Measurements from ENCODE around the gene IGFLR1.
"Not testable (repeated sequence)": the region's sequence is repeated elsewhere in the genome, so short reads cannot be mapped to it uniquely, and the experiment has no call there.

IGFLR1 gene

GRCh38 chr19:35710784-35711723, 31.2 kb downstream of the IGFLR1 start:
- in situ Hi-C loops (cut with MboI; ENCODE audit: low sequenced_read_pairs), result no loop called here

GRCh38 chr19:35708391-35708790, 33.9 kb downstream of the IGFLR1 start:
- in situ Hi-C loops (cut with MboI; ENCODE audit: low sequenced_read_pairs), result no loop called here

DNA sequence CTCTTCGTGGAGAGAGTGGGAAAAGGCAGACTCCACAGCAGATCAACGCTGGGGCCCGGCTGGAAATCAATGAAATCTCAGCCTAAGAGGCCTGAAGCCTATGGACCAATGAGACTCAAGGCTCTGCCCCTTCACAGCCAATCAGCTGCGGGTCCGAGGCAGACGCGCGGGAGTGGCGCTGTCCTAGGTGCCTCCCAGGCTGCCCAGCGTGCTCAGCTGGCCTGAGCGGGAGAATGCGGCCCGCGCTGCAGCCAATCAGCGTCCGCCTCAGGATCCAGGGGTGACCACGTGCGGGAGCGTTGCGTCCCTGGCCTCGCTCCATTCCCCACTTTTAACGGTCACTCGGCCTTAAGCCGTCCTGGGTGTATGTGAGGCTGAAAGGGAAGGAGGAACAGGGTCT, 38.0 kb downstream of the IGFLR1 start, which contains the start of gene ZBTB32:
Gene ZBTB32 (plus strand): TSS at position 341 of the 400 bp plus-strand sequence. CDS start 10,069 bp downstream, outside the sequence.
- in situ Hi-C loops (cut with MboI; ENCODE audit: low sequenced_read_pairs), result no loop called here

DNA sequence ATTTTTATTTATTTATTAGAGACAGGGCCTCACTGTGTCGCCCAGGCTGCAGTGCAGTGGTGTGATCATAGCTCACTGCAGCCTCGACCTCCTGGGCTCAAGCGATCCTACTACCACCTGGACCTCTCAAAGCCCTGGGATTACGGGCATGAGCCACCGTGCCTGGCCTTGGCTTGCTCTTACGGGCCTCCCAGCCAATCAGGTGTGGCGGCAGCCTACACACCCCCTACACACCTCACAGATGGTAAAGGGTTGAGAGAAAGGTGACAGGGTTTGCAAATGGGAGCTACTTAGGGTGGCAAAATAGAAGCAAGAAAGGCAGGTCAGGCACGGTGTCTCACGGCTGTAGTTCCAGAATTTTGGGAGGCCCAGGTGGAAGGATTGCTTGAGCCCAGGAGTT, 38.9 kb downstream of the IGFLR1 start:
- in situ Hi-C loops (cut with MboI; ENCODE audit: low sequenced_read_pairs), result no loop called here

DNA sequence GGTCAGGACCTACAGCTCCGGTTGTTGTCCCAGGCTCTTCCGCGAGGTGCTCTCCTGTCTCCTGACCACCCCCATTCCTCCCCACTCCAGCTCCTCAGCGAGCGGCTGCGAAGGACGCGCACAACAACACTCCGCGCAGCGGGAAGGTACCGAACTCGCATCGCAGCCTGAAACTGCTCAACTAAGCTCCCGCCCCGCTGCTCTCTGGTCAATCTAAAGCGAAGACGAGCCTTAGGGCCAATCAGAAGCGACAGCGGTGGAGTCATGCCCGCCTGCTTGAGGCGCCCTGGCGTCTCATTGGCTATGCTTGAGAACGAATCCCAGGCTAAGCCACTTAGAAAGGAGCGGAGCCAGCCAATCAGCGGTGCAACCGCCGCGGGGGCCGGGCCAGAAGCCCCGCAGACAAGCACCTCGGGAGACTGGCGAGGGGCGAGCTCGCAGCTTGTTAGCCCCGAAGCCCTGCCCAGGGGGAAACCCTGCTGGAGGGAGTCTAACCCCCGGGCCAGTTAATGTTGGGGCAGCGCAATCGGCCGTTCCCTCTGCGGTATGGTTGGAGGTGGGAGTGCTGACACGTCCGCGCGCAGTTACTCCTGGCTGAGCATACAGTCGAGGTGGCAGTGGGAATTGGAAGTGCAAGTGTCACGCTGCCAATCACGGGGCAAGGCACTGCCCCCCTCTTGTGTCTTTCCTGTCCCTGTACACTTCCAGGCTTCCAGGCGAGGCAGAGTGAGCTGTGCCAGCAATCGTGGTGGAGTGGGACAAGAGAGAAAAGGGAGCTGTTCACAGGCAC, 39.8 kb downstream of the IGFLR1 start:
- in situ Hi-C loops (cut with MboI; ENCODE audit: low sequenced_read_pairs), result no loop called here

DNA sequence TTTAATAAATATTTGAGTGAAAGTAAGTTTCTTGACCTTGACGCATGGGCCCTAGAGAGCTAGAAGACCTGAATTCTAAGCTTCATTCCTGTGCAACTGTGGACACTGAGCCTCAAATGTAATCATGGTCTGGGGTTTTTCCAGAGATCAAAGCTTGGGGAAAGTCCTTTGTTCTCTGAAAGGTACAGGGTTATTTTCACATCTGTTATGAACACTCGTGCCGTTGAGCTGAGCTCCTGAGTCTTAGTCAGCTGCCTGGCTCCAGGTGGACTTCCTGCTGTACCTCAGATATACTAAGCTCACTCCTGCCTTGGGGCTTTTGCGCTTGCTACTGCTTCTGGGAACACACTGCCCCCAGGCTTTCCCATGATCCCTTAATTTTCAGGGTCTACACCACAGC, 45.4 kb downstream of the IGFLR1 start:
- in situ Hi-C loops (cut with MboI; ENCODE audit: low sequenced_read_pairs), result no loop called here

DNA sequence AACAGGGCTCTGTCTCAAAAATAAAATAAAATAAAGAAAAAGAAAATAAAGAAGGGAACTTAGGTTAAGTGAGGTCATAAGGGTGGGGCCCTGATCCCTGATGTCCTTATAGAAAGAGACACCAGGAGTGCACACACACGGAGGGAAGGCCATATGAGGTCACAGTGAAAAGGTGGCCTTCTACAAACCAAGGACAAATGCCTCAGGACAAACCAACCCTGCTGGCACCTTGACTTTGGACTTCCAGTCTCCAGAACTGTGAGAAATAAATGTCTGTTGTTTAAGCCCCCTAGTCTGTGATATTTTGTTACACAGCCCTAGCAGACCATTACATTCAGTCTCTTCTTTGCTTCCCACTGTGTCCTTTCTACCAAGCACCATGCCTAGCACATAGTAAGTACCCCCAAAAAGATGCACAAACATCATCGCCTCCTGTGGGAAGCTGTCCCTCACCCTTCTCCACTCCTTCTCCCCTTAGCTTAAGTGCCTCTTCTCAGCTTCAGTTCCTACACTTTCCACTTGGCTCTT, 46.3 kb downstream of the IGFLR1 start:
- in situ Hi-C loops (cut with MboI; ENCODE audit: low sequenced_read_pairs), result no loop called here

GRCh38 chr19:35693835-35694599, 48.2 kb downstream of the IGFLR1 start:
- in situ Hi-C loops (cut with MboI; ENCODE audit: low sequenced_read_pairs), result no loop called here

DNA sequence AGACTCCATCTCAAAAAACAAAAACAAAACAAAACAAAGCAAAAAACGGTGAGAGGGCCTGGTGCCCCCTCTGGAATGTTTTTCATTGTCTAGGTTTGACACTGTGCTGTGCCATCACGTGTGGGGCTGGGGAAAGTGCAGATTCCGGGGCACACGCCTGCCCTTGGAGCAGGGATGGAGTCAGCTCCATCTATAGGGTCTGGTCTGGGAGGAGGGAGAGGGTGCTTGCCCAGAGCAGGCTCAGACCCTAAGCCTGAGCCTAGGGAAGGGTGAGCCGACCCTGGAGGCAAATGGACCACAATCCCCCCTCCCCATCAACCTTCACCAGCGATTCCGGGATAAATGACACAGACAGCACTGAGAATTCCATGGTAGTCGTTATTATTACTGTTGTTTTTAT, 48.8 kb downstream of the IGFLR1 start:
- in situ Hi-C loops (cut with MboI; ENCODE audit: low sequenced_read_pairs), result no loop called here

DNA sequence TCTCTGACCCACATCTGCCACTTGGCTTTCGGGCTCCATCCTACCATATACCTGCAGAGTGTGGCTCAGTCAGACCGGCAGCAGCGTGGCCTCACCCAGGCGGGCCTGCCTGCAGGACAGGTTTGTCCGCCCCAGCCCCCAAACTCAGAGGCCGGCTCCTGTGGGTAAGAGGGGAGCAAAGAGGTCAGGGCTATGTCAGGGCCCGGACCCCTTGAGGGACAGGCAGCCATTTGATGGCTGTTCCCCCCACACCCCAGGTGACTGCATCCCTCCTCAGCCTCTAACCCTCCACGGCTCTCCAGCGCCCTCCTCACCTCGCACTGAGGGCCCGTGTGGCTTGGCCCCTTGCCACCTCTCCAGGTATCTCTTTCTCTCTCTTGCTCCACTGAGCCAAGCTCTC, 50.2 kb downstream of the IGFLR1 start:
- in situ Hi-C loops (cut with MboI; ENCODE audit: low sequenced_read_pairs), result no loop called here

DNA sequence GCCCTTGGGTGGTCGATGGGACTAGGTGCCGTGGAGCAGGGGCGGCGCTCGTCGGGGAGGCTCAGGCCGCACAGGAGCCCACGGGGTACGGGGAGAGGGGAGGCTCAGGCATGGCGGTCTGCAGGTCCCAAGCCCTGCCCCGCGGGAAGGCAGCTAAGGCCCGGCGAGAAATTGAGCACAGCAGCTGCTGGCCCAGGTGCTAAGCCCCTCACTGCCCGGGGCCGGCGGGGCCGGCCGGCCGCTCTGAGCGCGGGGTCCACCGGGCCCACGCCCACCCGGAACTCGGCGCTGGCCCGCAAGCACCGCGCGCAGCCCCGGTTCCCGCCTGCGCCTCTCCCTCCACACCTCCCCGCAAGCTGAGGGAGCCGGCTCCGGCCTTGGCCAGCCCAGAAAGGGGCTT, 51.1 kb downstream of the IGFLR1 start:
- in situ Hi-C loops (cut with MboI; ENCODE audit: low sequenced_read_pairs), result not testable (repeated sequence)

DNA sequence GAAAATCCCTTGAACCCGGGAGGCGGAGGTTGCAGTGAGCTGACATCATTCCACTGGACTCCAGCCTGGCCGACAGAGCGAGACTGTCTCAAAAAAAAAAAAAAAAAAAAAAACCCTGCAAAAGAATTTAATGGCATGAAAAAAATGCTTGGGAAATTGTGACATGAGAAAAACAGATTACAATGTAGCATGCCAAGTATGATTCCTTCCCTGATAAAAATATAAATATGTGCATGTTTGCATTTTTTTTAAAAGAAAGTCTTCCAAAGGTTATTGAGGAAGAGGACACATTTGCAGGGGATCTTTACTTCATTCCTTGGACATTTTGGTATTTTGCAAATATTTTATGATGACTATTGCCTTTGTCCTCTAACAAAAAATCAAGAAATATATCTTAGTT, 52.4 kb downstream of the IGFLR1 start:
- in situ Hi-C loops (cut with MboI; ENCODE audit: low sequenced_read_pairs), result no loop called here

Data from HL-60/S4 treated with retinoic acid at 250 ng/mL for 4 days and 3 days (cell line).